H9 (cell line): ENCODE measurements around the gene RHCE. TPM values are rescaled to one million over a fixed set of nuclear protein-coding genes. Genes with fewer than 3 reads are reported as not detected.

Experiments used
- DNase-seq: peaks from one replicate; pipeline ENCODE4 v3.0.0-alpha.2; 2017
- H2AFZ ChIP-seq: one replicate; pipeline ENCODE4 v1.6.1; 2013; ENCODE audit warnings: mild to moderate bottlenecking, low read length, control low read depth, moderate library complexity
- H2AK5ac ChIP-seq: 2 replicates; pipeline ENCODE4 v1.6.1; 2013; ENCODE audit warnings: low read length, control low read depth, mixed read lengths; ENCODE audit not compliant: insufficient read length
- H2BK120ac ChIP-seq: one replicate; pipeline ENCODE4 v1.6.1; 2013; ENCODE audit warnings: low read depth, mild to moderate bottlenecking, low read length, control low read depth, inconsistent platforms; ENCODE audit not compliant: poor library complexity, severe bottlenecking
- H2BK12ac ChIP-seq: 2 replicates; pipeline ENCODE4 v1.6.1; 2013; ENCODE audit warnings: low read length, control low read depth, mixed read lengths, low read depth; ENCODE audit not compliant: insufficient read length
- H2BK15ac ChIP-seq: 2 replicates; pipeline ENCODE4 v1.6.1; 2013; ENCODE audit warnings: low read depth, low read length, control low read depth
- H2BK20ac ChIP-seq: one replicate; pipeline ENCODE4 v1.6.1; 2013; ENCODE audit warnings: low read depth, mild to moderate bottlenecking, low read length, control low read depth, inconsistent platforms; ENCODE audit not compliant: poor library complexity, severe bottlenecking
- H2BK5ac ChIP-seq: 2 replicates; pipeline ENCODE4 v1.6.1; 2013; ENCODE audit warnings: low read length, control low read depth, mixed read lengths; ENCODE audit not compliant: insufficient read length
- H3K14ac ChIP-seq: 2 replicates; pipeline ENCODE4 v1.6.1; 2013; ENCODE audit warnings: low read length, control low read depth; ENCODE audit not compliant: insufficient read depth
- H3K18ac ChIP-seq: 2 replicates; pipeline ENCODE4 v1.6.1; 2013; ENCODE audit warnings: low read depth, mild to moderate bottlenecking, mixed read lengths, low read length, control low read depth; ENCODE audit not compliant: insufficient read length
- H3K23ac ChIP-seq: 2 replicates; pipeline ENCODE4 v1.6.1; 2013; ENCODE audit warnings: low read length, control low read depth, mixed read lengths, low read depth; ENCODE audit not compliant: insufficient read length
- H3K23me2 ChIP-seq: 2 replicates; pipeline ENCODE4 v1.6.1; 2013; ENCODE audit warnings: low read depth, mild to moderate bottlenecking, mixed read lengths, low read length, control low read depth; ENCODE audit not compliant: insufficient read length, poor library complexity, severe bottlenecking
- H3K27ac ChIP-seq: 2 replicates; pipeline ENCODE4 v1.5.1; 2013; ENCODE audit warnings: low read length, control low read depth, mixed read lengths, low read depth; ENCODE audit not compliant: insufficient read length
- H3K27me3 ChIP-seq: 2 replicates; pipeline ENCODE4 v1.6.1; 2013; ENCODE audit warnings: low read length, control low read depth, inconsistent platforms; ENCODE audit not compliant: insufficient read depth
- H3K4ac ChIP-seq: 2 replicates; pipeline ENCODE4 v1.6.1; 2013; ENCODE audit warnings: low read depth, mild to moderate bottlenecking, control low read depth, inconsistent platforms, low read length, moderate library complexity
- H3K4me1 ChIP-seq: 2 replicates; pipeline ENCODE4 v1.6.1; 2013; ENCODE audit warnings: low read length, control low read depth, inconsistent platforms; ENCODE audit not compliant: insufficient read depth
- H3K4me2 ChIP-seq: 2 replicates; pipeline ENCODE4 v1.6.1; 2013; ENCODE audit warnings: low read length, control low read depth, mixed read lengths; ENCODE audit not compliant: insufficient read length, insufficient read depth
- H3K56ac ChIP-seq: 2 replicates; pipeline ENCODE4 v1.6.1; 2013; ENCODE audit warnings: low read depth, mild to moderate bottlenecking, mixed read lengths, low read length, control low read depth; ENCODE audit not compliant: insufficient read length
- H3K79me1 ChIP-seq: 2 replicates; pipeline ENCODE4 v1.6.1; 2013; ENCODE audit warnings: low read depth, mild to moderate bottlenecking, moderate library complexity, low read length, control low read depth, inconsistent platforms; ENCODE audit not compliant: insufficient read depth, poor library complexity, severe bottlenecking
- H3K79me2 ChIP-seq: 2 replicates; pipeline ENCODE4 v1.6.1; 2013; ENCODE audit warnings: low read length, control low read depth, inconsistent platforms; ENCODE audit not compliant: insufficient read depth
- H3K9ac ChIP-seq: 2 replicates; pipeline ENCODE4 v1.6.1; 2013; ENCODE audit warnings: low read length, control low read depth, mixed read lengths; ENCODE audit not compliant: insufficient read length; ENCODE audit errors: extremely low read depth
- H3K9me3 ChIP-seq: one replicate; pipeline ENCODE4 v1.6.1; 2013; ENCODE audit warnings: low read depth, low read length, inconsistent platforms; ENCODE audit not compliant: control insufficient read depth
- H3T11ph ChIP-seq: one replicate; pipeline ENCODE4 v1.6.1; 2013; ENCODE audit warnings: mild to moderate bottlenecking, low read length, control low read depth, inconsistent platforms
- H4K20me1 ChIP-seq: one replicate; pipeline ENCODE4 v1.6.1; 2013; ENCODE audit not compliant: control insufficient read depth, insufficient read length, insufficient read depth
- H4K5ac ChIP-seq: 2 replicates; pipeline ENCODE4 v1.6.1; 2013; ENCODE audit warnings: low read depth, mild to moderate bottlenecking, mixed read lengths, low read length, control low read depth; ENCODE audit not compliant: insufficient read length
- H4K8ac ChIP-seq: replicated peaks from 2 replicates; pipeline ENCODE4 v1.6.1; 2013; ENCODE audit warnings: low read length, control low read depth, mixed read lengths, low read depth; ENCODE audit not compliant: insufficient read length
- H4K91ac ChIP-seq: 2 replicates; pipeline ENCODE4 v1.6.1; 2013; ENCODE audit warnings: low read depth, mild to moderate bottlenecking, moderate library complexity, mixed read lengths, low read length, control low read depth; ENCODE audit not compliant: insufficient read length
- H3K27ac Mint-ChIP-seq, 3 experiments: 2 replicates in 2 of 3; 3 replicates in 1 of 3; pipeline ENCODE4 v1.8.0; 2020 to 2021; ENCODE audit warnings: mixed read lengths in 3 of 3, mild to moderate bottlenecking in 1 of 3, moderate library complexity in 1 of 3
- H3K27me3 Mint-ChIP-seq: 2 replicates; pipeline ENCODE4 v1.8.0; 2021; ENCODE audit warnings: low read depth, mild to moderate bottlenecking, moderate library complexity, mixed read lengths
- H3K36me3 Mint-ChIP-seq, 3 experiments: 2 replicates in 2 of 3; 3 replicates in 1 of 3; pipeline ENCODE4 v1.8.0; 2020 to 2021; ENCODE audit warnings: low read depth in 3 of 3, mixed read lengths in 3 of 3; ENCODE audit not compliant: insufficient read depth in 1 of 3
- H3K4me1 Mint-ChIP-seq, 2 experiments: 2 replicates each; pipeline ENCODE4 v1.8.0; 2020; ENCODE audit warnings: mixed read lengths in 2 of 2
- H3K4me3 Mint-ChIP-seq, 2 experiments: 2 replicates in 1 of 2; 3 replicates in 1 of 2; pipeline ENCODE4 v1.8.0; 2020 to 2021; ENCODE audit warnings: mild to moderate bottlenecking in 2 of 2, mixed read lengths in 2 of 2, moderate library complexity in 1 of 2
- H3K9me3 Mint-ChIP-seq, 2 experiments: 2 replicates in 1 of 2; 3 replicates in 1 of 2; pipeline ENCODE4 v1.8.0; 2020; ENCODE audit warnings: mild to moderate bottlenecking in 2 of 2, mixed read lengths in 2 of 2, moderate library complexity in 1 of 2
- CTCF ChIP-seq: fragments of 200-600 bp; sonication (generic); conservative IDR thresholded peaks from 3 replicates; pipeline ENCODE4 v1.8.0; 2021; ENCODE audit warnings: antibody characterized with exemption, mild to moderate bottlenecking
- WGBS: extraction: QIAGEN DNeasy Blood & Tissue Kit; methylation state at CpG from one replicate; pipeline ENCODE4 v1.1.7; 2013; ENCODE audit warnings: missing lambda C conversion rate, low lambda C conversion rate, mixed read lengths; ENCODE audit not compliant: insufficient read length; ENCODE audit errors: extremely low coverage; 5-methylcytosine and 5-hydroxymethylcytosine counted together
- total RNA-seq: library from RNA; stranded (reverse); gene quantifications from 2 replicates; pipeline ENCODE4 v1.2.1, GENCODE V29; 2021

RHCE gene
- total RNA-seq, 1 experiment from 2014 or later: 0.90 TPM

GRCh38 chr1:25450891-25451290 lies 30.3 kb upstream of the RHCE start:
- Histone ChIP-seq H3K9me3 (no peaks in the 10 kb centered on the region), H3K79me2 (no peaks in the 10 kb centered on the region; the same call in 1 of the 2 replicates), H3K14ac (no peak overlapping the region), H3K4me1 (no peaks in the 10 kb centered on the region), H4K5ac (no peak overlapping the region), H2BK5ac (no peak overlapping the region), H3K27ac (no peak overlapping the region), H2AFZ (no peak overlapping the region), H4K8ac (no peak overlapping the region), H2BK12ac (no peak overlapping the region), H2AK5ac (no peak overlapping the region), H3K23ac (no peak overlapping the region), H2BK15ac (no peak overlapping the region), H3K4me2 (no peak overlapping the region), H2BK120ac (no peak overlapping the region), H3K56ac (no peak overlapping the region), H3T11ph (no peak overlapping the region), H4K91ac (no peak overlapping the region), H3K27me3 (no peaks in the 10 kb centered on the region), H2BK20ac (no peak overlapping the region), H3K9ac (no peak overlapping the region), H3K23me2 (no peaks in the 10 kb centered on the region), H3K79me1 (no peaks in the 10 kb centered on the region), H3K4ac (no peak overlapping the region), H4K20me1 (no peaks in the 10 kb centered on the region), H3K18ac (no peak overlapping the region)
- Mint-ChIP-seq H3K4me1 (peaks cover 11 to 20% of the 10 kb centered on the region in 2 experiments), H3K27ac (no peak overlapping the region), H3K27me3 (no peaks in the 10 kb centered on the region), H3K9me3 (no peaks in the 10 kb centered on the region), H3K4me3 (no peak overlapping the region), H3K36me3 (peaks cover 0 to 14% (median 2%) of the 10 kb centered on the region in 3 experiments; a peak in 4 of 7 replicates)
- no peak for DNase-seq
- no CpG with 5 or more reads among the region's 2 CpGs for WGBS
- no peak for TF ChIP-seq CTCF
